CD4-positive, alpha-beta T cell treated with Interleukin-21 for 1 hour (primary cell): ENCODE measurements around the gene ENO1.
A peak's percentile ranks its signal among the peaks of the same experiment; 100 is the strongest.

ENCODE experiments used
- DNase-seq: peaks from one replicate; pipeline ENCODE4 v3.0.0-alpha.2; 2020

ENO1 gene

GRCh38 chr1:8870103-8870502, 8.4 kb downstream of the ENO1 start:
- no peak for DNase-seq

- no peak for DNase-seq
Observed at GRCh38 chr1:8867878-8868567, 10.5 kb downstream of the ENO1 start.

- DNase-seq, result no peak
Observed at GRCh38 chr1:8866792-8867415, 11.6 kb downstream of the ENO1 start.

DNA sequence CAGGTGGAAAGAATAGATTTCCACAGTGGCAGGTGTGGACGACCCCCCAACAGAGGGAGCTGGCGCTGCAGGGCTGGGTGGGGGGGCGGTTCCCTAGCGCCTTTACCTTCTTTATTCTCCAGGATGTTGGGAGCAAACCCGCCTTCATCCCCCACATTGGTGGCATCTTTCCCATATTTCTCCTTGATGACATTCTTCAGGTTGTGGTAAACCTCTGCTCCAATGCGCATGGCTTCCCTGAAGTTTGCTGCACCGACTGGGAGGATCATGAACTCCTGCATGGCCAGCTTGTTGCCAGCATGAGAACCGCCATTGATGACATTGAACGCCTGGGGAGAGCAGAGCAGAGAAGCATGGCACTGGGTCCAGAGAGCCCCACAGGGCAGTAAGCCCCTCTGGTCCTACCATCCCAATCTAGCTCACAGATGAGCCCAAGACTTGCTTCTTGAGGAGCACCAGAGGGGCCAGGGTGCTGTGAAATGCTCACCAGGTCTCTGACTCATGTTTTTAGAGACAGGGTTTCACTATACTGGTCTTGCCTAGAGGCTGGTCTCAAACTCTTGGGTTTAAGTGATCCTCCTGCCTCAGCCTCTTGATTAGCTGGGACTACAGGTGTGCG, 12.2 kb downstream of the ENO1 start:
- no peak for DNase-seq

DNA sequence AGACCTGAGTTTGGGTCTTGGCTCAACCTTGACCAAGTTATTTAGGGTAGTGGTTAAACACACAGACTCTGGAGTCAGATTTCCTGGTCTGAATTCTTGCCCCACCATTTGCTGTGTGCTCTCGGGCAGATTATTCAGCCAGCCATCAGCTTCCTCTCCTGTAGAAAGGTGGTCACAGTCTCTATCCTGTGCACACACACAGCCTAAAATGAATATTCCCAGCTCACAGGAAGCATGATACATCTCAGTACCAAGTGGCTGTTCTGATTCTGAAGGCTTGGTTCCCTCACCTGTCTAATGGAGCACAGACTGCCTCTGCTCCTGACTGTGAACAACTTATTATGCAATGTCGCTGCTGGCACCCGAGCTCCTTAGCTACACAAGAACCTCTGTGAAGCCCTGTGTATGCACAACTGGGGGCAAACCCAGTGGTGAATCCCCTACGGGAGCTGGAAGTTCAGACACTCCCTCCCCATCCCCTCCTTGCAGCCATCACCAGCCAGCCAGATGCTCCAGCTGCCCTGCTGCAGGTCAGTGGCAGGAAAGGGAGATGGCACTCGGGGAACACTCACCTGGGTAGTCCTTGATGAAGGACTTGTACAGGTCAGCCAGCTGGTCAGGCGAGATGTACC, 13.7 kb downstream of the ENO1 start:
- DNase-seq, result no peak

- DNase-seq, result no peak
Observed at GRCh38 chr1:8863794-8864233, 14.7 kb downstream of the ENO1 start.

DNA sequence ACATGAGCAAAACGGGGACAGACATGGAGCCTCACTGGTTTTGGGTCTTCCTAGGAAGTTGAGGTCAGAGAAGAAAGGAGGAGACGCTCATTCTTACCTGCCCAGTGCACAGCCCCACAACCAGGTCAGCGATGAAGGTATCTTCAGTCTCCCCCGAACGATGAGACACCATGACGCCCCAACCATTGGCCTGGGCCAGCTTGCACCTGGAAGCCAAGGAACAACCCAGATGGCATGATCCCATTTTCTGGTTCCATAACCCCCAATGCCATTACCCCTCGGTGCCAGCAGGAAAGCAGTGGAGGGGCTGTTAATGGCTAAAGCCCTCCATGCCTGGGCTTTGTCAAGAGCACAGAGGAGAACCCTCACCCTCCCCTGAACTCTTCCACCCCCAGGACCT, 15.3 kb downstream of the ENO1 start:
- no peak for DNase-seq

GRCh38 chr1:8862528-8862927, 16.0 kb downstream of the ENO1 start:
- DNase-seq, result peak; percentile 59

DNA sequence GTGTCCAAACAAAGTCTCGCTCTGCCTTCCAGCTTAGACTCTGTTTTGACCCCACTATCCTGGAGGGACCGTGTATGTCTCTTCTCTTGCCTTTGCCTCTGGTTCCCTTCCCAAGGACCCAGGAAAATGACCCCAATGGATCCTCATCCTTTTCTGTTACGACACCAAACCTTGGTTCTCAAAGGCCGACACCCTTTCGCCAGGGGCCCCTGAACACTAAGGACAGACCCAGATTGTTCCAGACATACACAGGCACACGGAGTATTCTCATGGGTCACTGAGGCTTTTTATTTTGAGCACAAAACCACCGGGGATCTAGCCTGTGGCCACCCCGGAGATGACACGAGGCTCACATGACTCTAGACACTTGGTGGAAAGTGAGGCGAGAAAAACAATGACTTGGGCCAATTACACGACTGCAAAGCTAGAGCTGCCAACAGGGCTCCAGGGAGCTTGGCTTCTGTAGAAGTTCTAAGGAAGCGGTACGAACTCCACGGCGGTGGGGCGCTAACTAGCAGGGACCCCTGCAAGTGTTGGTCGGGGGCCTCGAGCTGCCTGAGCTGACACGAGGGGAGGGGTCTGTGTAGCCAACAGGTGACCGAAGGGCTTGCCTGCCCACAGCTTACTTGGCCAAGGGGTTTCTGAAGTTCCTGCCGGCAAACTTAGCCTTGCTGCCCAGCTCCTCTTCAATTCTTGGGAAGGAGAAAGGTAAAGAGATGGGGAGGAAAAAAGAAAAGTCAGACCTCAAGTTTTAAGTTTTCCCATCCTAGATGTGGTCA, 17.6 kb downstream of the ENO1 start:
- no peak for DNase-seq

DNA sequence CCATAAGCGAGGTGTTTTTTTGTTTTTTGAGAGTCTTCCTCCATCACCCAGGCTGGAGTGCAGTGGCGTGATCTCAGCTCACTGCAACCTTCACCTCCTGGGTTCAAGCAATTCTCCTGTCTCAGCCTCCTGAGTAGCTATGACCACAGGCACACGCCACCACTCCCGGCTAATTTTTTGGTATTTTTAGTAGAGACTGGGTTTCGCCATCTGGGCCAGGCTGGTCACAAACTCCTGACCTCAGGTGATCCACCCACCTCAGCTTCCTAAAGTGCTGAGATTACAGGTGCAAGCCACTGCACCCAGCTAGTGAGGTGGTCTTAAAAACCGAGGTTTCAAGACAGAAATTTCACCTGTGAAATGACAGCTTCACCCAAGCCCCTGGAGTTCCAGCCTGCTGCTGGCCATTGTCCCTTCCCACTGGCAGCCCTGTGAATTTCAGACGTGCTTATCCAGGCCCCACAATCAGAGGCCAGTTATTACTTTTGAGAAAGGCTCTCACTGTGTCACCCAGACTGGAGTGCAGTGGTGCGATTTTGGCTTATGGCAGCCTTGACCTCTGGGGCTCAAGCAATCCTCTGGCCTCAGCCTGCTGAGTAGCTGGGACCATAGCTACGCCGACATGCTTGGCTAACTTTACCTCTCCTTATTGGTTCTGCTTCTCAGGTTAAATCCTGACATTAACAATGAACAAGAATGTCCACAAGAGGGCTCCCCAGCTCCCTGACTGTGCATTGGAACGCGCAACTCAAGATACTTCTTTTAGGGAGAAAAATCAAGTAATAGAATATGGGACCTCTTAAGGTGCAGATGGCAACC, 19.4 kb downstream of the ENO1 start:
- DNase-seq, result peak; percentile 74

DNA sequence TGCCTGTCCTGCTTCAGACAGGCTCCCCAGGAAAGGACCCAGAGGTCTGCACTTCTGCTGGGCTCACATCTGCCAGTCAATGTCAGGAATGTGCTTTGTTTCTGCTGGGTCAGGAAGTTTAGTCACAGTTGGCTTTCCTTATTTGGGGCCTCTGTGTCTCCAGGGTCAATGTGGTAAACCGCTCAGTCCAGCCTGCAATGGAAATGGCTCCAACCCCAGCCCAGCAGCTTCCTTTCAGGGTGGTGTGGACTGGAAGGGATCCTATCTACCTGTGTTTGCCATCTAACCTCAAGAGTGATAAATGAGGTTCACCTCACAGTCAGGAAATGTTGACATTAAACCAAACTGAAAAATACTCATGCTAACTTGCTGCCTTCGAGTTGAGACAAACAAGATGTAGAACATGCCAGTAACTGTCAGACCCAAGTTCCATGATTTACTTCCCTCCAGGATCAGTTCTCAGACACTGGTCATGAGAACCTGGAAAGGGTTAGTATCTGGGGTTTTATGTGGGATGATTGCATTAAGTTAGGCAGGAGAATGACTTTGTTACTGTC, 20.3 kb downstream of the ENO1 start:
- no peak for DNase-seq

- no peak for DNase-seq
Observed at GRCh38 chr1:8856689-8857412, 21.6 kb downstream of the ENO1 start.

DNA sequence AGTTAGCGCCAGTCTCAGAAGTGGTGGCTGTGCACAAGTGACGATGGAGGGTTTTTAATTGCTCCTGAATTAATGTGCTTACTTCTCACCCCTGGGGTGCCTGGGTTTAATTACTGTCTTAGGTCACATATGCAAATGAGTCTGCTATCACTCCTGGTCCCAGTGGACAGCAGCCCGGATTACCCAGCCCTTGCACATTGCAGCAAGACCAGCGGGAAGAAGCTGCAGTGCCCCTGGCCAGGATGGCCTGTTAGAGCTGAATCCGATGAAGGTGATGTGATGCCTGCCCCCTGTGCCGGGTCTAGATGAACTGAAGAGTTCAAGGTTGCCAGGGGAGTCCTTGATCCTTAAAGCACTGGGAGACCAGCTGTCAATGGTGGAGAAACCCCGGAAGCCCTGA, 24.2 kb downstream of the ENO1 start:
- DNase-seq, result no peak

DNA sequence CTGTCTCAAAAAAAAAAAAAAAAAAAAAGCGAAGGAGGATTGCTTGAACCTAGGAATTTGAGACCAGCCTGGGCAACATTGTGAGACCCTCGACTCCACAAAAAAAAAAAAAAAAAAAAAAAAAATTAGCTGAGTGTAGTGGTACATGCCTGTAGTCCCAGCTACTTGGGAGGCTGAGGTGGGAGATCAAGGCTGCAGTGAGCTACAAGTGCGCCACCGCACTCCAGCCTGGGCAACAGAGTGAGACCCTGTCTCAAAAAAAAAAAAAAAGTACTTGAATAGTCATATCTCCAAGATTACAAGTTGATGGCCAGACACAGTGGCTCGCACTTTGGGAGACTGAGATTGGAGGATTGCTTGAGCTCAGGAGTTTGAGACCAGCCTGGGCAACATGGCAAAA, 27.4 kb downstream of the ENO1 start:
- DNase-seq, result no peak

- DNase-seq, result peak; percentile 69
Observed at GRCh38 chr1:8848663-8849386, 29.7 kb downstream of the ENO1 start.

- no peak for DNase-seq
Observed at GRCh38 chr1:8847990-8848389, 30.5 kb downstream of the ENO1 start.

DNA sequence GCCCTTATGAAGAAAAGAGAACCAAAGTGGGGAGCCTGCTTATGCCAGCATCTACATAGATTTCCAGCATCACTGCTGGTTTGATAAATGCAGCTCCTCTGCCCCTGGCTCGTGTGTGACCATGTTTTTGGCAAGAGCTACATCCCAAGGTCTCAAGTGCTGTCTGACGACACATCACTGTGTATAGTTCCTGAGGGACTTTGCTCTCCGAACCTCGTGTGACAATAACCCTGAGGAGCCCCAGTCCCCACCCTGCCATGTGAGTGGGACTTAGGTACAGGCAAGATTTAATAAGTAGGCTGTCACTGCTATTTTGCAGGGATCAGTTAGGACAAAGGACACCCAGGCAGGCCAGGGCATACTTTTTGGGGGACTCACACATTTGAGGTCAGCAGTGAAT, 32.2 kb downstream of the ENO1 start:
- DNase-seq, result no peak

DNA sequence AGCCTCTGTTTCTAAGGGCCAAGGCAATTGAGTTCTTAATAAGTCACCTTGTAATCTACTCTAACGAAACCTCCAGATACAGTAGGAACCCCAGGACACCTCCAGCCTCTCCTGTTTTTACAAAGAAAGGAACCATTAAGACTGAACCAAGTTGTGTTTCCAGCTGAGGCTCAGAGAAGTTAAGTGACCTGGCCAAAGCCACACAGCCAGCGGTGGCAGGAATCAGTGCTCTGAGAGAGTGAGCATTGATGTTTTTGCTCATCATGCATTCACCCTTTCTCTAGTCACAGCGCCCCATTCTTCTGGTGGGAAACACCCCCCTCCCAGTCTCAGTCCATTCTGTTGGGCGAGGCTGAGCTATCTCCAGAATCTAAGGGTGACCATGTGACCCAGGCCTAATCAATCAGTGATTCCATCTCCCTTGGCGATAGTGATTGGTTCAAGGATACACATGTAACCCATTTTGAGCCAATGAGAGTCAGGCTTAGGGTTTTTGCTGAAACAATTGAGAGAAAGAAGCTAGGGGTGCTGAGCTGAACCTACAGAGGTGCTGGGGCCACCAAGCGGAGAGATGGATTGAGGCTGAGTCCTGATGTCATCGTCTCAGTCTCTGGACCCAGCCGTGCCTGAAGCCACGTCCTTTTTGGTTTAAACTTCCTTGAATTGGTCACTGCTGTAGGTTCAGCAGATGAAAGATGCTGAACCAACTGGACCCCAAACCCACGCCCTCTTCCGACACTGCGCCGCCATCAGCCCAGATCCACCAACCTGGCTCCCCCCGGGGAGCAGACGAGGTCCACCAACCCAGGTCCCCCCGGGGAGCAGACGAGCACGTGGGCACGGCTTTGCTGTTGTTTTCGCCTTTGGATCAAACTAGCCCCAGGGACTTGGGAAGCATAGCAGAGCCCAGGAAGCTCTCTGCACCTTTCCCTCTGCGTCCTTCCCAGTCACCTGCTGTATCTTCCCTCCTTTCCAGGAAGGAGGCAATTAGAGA, 33.1 kb downstream of the ENO1 start:
- DNase-seq, result no peak

DNA sequence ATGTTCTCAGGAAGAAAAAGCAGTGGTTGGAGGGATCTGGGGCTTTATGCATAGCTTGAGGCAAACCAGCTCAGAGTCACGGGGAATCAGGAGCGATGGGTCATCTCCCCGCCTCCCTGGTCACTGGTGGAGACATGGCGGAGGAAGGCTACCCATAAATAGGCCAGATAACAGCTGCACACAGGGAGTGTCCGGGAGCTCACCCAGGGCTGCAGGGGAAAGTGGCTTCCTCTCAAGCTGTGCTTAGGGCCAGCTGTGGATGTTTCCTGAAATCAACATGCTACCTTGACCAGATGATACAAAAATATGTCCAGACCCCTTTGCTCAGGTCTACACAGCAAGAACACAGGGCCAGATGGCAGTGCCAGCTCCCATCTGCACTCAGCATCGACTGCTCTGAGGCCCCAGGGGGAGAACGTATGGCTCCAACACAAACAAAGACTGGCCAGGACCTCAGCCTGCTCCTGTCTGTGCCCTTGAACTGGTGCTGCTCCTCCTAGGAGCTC, 33.9 kb downstream of the ENO1 start:
- DNase-seq, result no peak
